ENCODE measurements around the gene ALDH1B1.

DNA sequence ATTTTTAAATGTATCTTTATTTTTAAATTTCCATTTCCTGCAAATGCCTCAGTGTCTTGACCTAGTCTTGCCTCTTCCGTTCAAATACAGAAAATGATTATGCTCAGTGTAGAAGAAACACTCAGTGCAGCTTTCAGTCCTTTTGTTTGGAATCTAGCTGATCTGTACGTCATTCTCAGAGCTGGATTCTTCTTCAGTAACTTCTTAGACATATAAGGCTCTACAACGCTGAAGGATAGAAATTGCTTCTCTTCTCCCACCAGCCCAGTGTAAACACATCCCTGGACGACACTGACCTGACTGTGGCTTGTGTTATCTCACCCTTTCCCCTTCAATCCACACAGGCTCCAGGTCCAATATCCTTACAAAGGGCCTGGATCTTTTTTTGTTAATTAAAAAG is 3.2 kb upstream of the ALDH1B1 start:
- TF ChIP-seq POLR2A (IDR thresholded peaks at IDR 0.05) (no peak), CTCF (IDR thresholded peaks at IDR 0.05) (no peak)
